ENCODE measurements around the gene USP5. TPM values are rescaled to one million over a fixed set of nuclear protein-coding genes. Genes with fewer than 3 reads are reported as not detected.

The USP5 gene
- total and polyA plus RNA-seq, 5 donors = 29.4 to 74.6 (median 69.1) TPM

GRCh38 chr12:6819106-6820030, 32.6 kb upstream of the USP5 start:
- DNase-seq (no peak), ATAC-seq (no peak)
- Histone ChIP-seq H3K9me3 (ENCODE audit: control insufficient read depth, low read length) (no peaks in the 10 kb centered on the region), H3K4me1 (ENCODE audit: control insufficient read depth, insufficient read depth, low read length) (no peaks in the 10 kb centered on the region), H3K27me3 (ENCODE audit: control insufficient read depth, insufficient read depth) (no peaks in the 10 kb centered on the region), H3K4me3 (ENCODE audit: low read length) (no peak overlapping the region), H3K27ac (ENCODE audit: low read length) (no peak overlapping the region)
- WGBS = 77% methylated on average over 13 of the region's 13 CpGs
- intact Hi-C loops (cut with DNase I) = loop anchor here in 3 of 4 donors (10.0 kb wide), 2 partner anchors 65 to 205 kb away; partner anchors contain the start of gene MLF2 (in 2 of the 3)

- H3K27ac ChIP-seq (ENCODE audit: low read length) = no peak overlapping the region
- ATAC-seq (no peak), DNase-seq (no peak)
- H3K9me3 ChIP-seq (ENCODE audit: control insufficient read depth, low read length) = no peaks in the 10 kb centered on the region
- H3K27me3 ChIP-seq (ENCODE audit: control insufficient read depth, insufficient read depth) = no peaks in the 10 kb centered on the region
- no peaks in the 10 kb centered on the region for H3K4me1 ChIP-seq (ENCODE audit: control insufficient read depth, insufficient read depth, low read length)
- no peak overlapping the region for H3K4me3 ChIP-seq (ENCODE audit: low read length)
- intact Hi-C loops (cut with DNase I) = loop anchor here in 3 of 4 donors (10.0 kb wide), 2 partner anchors 65 to 205 kb away; partner anchors contain the start of gene MLF2 (in 2 of the 3)
- WGBS = 78% methylated on average over 5 of the region's 5 CpGs
Observed at GRCh38 chr12:6820166-6820565, 31.8 kb upstream of the USP5 start.

- intact Hi-C loops (cut with DNase I) = loop anchor here in 3 of 4 donors (10.0 kb wide), 2 partner anchors 67 to 207 kb away; partner anchors contain the start of gene MLF2 (in 2 of the 3)
- DNase-seq (peak; percentile 66 to 87 (median 86)), ATAC-seq (peak; percentile 58 to 59)
- 2% methylated on average over 27 of the region's 28 CpGs for whole genome bisulfite sequencing
- Histone ChIP-seq H3K4me3 (ENCODE audit: low read length) (peak within 1 kb of the TSS; percentile 58), H3K27me3 (ENCODE audit: control insufficient read depth, insufficient read depth) (no peaks in the 10 kb centered on the region), H3K27ac (ENCODE audit: low read length) (no peak within 1 kb of the TSS), H3K4me1 (ENCODE audit: control insufficient read depth, insufficient read depth, low read length) (no peaks in the 10 kb centered on the region), H3K9me3 (ENCODE audit: control insufficient read depth, low read length) (no peaks in the 10 kb centered on the region)
Observed at GRCh38 chr12:6821591-6822425, 30.1 kb upstream of the USP5 start, which contains the start of gene GPR162. Gene GPR162 (plus strand): TSS chr12:6821821. CDS start chr12:6823899, 2,078 bp downstream.

- H3K9me3 ChIP-seq (ENCODE audit: control insufficient read depth, low read length) = no peaks in the 10 kb centered on the region
- H3K27ac ChIP-seq (ENCODE audit: low read length) = no peak overlapping the region
- DNase-seq = no peak
- H3K4me1 ChIP-seq (ENCODE audit: control insufficient read depth, insufficient read depth, low read length) = peaks cover 2% of the 10 kb centered on the region
- no peak for ATAC-seq
- WGBS = 65% methylated on average over 7 of the region's 7 CpGs
- H3K27me3 ChIP-seq (ENCODE audit: control insufficient read depth, insufficient read depth) = no peaks in the 10 kb centered on the region
- intact Hi-C loops (cut with DNase I) = loop anchor here in 3 of 4 donors (10.0 kb wide), 2 partner anchors 68 to 208 kb away; partner anchors contain the start of gene MLF2 (in 2 of the 3)
- H3K4me3 ChIP-seq (ENCODE audit: low read length) = no peak overlapping the region
Observed at GRCh38 chr12:6822426-6823135, 29.4 kb upstream of the USP5 start.

- no peak for ATAC-seq
- intact Hi-C loops (cut with DNase I) = loop anchor here in 3 of 4 donors (2.0 to 10.0 kb wide), 3 partner anchors 69 to 209 kb away; partner anchors contain the start of gene MLF2 (in 2 of the 3)
- Histone ChIP-seq H3K9me3 (ENCODE audit: control insufficient read depth, low read length) (no peaks in the 10 kb centered on the region), H3K4me1 (ENCODE audit: control insufficient read depth, insufficient read depth, low read length) (peaks cover 2% of the 10 kb centered on the region), H3K27me3 (ENCODE audit: control insufficient read depth, insufficient read depth) (no peaks in the 10 kb centered on the region), H3K4me3 (ENCODE audit: low read length) (no peak overlapping the region), H3K27ac (ENCODE audit: low read length) (no peak overlapping the region)
- WGBS = 77% methylated on average over 12 of the region's 12 CpGs
- DNase-seq = no peak
Observed at GRCh38 chr12:6823182-6824084, 28.5 kb upstream of the USP5 start.

GRCh38 chr12:6824085-6824775, 27.7 kb upstream of the USP5 start:
- no peak overlapping the region for H3K27ac ChIP-seq (ENCODE audit: low read length)
- no peaks in the 10 kb centered on the region for H3K9me3 ChIP-seq (ENCODE audit: control insufficient read depth, low read length)
- peaks cover 2% of the 10 kb centered on the region for H3K4me1 ChIP-seq (ENCODE audit: control insufficient read depth, insufficient read depth, low read length)
- 89% methylated on average over 37 of the region's 37 CpGs for WGBS
- no peaks in the 10 kb centered on the region for H3K27me3 ChIP-seq (ENCODE audit: control insufficient read depth, insufficient read depth)
- intact Hi-C loops (cut with DNase I) = loop anchor here in 3 of 4 donors (2.0 to 10.0 kb wide), 3 partner anchors 69 to 209 kb away; partner anchors contain the start of gene MLF2 (in 2 of the 3)
- no peak for ATAC-seq
- H3K4me3 ChIP-seq (ENCODE audit: low read length) = no peak overlapping the region
- peak in 1 of 3 donors; percentile 67 for DNase-seq

GRCh38 chr12:6824901-6825381, 27.0 kb upstream of the USP5 start:
- Histone ChIP-seq H3K4me1 (ENCODE audit: control insufficient read depth, insufficient read depth, low read length) (peaks cover 2% of the 10 kb centered on the region), H3K27ac (ENCODE audit: low read length) (no peak overlapping the region), H3K27me3 (ENCODE audit: control insufficient read depth, insufficient read depth) (no peaks in the 10 kb centered on the region), H3K9me3 (ENCODE audit: control insufficient read depth, low read length) (no peaks in the 10 kb centered on the region), H3K4me3 (ENCODE audit: low read length) (no peak overlapping the region)
- WGBS = 41% methylated on average over 12 of the region's 12 CpGs
- DNase-seq (no peak), ATAC-seq (no peak)
- intact Hi-C loops (cut with DNase I) = loop anchor here (2.0 to 10.0 kb wide), 5 partner anchors 70 to 210 kb away; partner anchors contain the start of gene MLF2 (in 3 of the 4)

- DNase-seq = peak; percentile 85 to 94 (median 94)
- Histone ChIP-seq H3K4me3 (ENCODE audit: low read length) (no peak overlapping the region), H3K27ac (ENCODE audit: low read length) (no peak overlapping the region), H3K4me1 (ENCODE audit: control insufficient read depth, insufficient read depth, low read length) (peaks cover 2% of the 10 kb centered on the region), H3K27me3 (ENCODE audit: control insufficient read depth, insufficient read depth) (no peaks in the 10 kb centered on the region), H3K9me3 (ENCODE audit: control insufficient read depth, low read length) (no peaks in the 10 kb centered on the region)
- intact Hi-C loops (cut with DNase I) = loop anchor here (2.0 to 10.0 kb wide), 5 partner anchors 71 to 211 kb away; partner anchors contain the start of gene MLF2 (in 3 of the 4)
- WGBS = 14% methylated on average over 19 of the region's 19 CpGs
- peak; percentile 56 to 58 for ATAC-seq
Observed at GRCh38 chr12:6825398-6826124, 26.4 kb upstream of the USP5 start.

Data from right cardiac atrium (tissue), 5 donors.